Stromal cell of bone marrow (primary cell): ENCODE results near the gene CCDC7.
"Not testable (repeated sequence)": the region's sequence is repeated elsewhere in the genome, so short reads cannot be mapped to it uniquely, and the experiment has no call there.

Experiments
- DNase-seq: peaks from one replicate; pipeline ENCODE4 v3.0.0-alpha.2; 2012; ENCODE audit warnings: low read depth

The CCDC7 gene

DNA sequence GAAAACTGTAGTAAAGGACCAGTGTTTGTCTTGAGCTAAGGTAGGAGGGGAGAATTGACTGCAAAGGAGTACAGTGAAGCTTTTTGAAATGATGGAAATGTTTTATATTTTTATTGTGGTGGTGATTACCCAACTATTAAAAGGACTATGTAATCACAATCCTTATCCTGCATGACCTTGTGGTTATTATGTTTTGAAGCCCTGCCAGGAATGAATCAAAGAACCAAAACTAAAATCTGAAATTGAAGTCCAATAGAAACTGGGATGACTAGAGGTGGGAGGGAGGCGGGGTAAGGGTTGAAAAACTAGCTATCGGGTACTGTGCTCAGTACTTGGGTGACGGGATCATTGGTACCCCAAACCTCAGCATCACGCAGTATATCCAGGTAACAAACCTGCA, 8.2 kb downstream of the CCDC7 start:
- peak; percentile 3 for DNase-seq

DNA sequence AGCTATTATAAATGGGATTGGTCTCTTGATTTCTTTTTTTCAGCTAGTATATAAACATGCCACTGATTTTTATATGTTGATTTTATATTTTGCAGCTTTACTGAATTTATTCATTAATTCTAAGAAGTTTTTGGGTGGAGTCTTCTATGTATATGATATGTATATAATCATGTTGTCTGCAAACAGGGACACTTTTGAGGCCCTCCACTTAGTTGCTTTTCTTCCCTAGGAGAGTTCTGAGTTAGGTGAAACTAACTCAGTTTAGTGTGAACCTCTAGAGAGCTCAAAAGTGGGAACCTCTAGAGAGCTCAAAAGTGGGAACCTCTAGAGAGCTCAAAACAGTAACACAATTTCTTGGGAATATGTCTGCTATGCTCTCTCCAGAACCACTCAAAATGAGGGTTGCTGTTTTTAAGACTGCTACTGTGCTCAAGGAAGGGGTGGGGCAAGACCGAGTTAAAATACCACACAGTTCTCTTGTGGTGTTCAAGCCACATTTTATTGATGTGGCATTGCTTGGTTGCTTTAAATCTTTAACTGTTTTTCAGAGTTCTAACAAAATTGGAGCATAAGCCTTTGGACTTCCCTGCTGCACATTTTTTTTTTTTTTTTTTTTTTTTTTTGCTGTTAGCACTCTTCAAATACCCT, 13.2 kb downstream of the CCDC7 start:
- DNase-seq: no peak

GRCh38 chr10:32461203-32461602, 15.3 kb downstream of the CCDC7 start:
- no peak for DNase-seq

- no peak for DNase-seq
These were observed 25.3 kb downstream of the CCDC7 start for GRCh38 chr10:32471232-32471631.

GRCh38 chr10:32477499-32477898, 31.6 kb downstream of the CCDC7 start:
- DNase-seq: no peak

DNA sequence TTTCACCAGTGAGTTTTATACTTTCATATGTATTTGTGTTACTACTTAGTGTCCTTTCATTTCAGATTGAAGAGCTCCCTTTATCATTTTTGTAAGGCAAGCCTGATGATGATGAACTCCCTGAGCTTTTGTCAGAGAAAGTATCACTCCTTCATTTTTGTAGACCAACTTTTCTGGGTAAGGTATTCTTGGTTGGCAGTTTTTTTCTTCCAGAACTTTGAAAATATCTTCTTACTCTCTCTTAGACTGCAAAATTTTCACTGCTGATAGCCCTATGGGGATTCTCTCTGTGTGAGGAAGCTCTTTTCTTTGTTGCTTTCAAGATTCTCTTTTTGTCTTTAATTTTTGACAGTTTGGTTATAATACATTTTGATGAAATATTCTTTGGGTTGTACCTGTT, 35.7 kb downstream of the CCDC7 start:
- no peak for DNase-seq

GRCh38 chr10:32483019-32483502, 37.1 kb downstream of the CCDC7 start:
- not testable (repeated sequence) for DNase-seq

DNA sequence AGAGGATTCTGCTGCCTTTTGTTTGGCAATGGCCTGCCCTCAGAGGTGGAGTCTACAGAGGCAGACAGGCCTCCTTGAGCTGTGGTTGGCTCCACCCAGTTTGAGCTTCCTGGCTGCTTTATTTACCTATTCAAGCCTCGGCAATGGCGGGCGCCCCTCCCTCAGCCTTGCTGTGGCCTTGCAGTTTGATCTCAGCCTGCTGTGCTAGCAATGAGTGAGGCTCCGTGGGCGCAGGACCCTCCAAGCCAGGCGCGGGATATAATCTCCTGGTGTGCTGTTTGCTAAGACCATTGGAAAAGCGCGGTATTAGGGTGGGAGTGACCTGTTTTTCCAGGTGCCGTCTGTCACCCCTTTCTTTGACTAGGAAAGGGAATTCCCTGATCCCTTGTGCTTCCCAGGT, 42.1 kb downstream of the CCDC7 start:
- DNase-seq: not testable (repeated sequence)

DNA sequence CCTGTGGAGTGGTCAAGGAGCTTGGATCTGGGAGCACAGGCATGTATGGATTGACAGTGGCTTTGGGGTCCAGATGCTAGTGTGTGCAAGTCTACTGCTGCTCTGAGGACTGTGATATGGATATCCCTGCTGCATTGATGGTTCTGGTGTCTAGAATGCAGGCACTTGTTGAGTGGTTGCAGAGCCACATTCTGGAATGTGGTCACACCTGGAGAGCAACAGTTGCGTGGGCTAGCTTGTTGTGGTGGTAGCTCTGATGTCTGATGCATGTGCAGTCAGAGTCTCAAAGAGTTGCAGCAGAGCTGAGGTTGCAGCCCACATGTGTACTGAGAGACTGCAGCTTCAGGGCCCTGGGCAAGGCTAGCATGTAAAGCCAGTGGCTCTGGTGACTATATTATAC, 43.2 kb downstream of the CCDC7 start:
- no peak for DNase-seq

- DNase-seq: no peak
These were observed 44.0 kb downstream of the CCDC7 start for GRCh38 chr10:32489901-32490300.

- DNase-seq: not testable (repeated sequence)
These were observed 48.6 kb downstream of the CCDC7 start for GRCh38 chr10:32494562-32494961.

DNA sequence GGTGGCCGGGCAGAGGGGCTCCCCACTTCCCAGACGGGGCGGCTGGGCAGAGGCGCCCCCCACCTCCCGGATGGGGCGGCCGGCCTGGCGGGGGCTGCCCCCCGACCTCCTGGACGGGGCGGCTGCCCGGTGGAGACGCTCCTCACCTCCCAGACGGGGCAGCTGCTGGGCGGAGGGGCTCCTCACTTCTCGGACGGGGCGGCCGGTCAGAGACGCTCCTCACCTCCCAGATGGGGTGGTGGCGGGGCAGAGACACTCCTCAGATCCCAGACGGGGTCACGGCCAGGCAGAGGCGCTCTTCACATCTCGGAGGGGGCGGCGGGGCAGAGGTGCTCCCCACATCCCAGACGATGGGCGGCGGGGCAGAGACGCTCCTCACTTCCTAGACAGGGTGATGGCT, 54.2 kb downstream of the CCDC7 start:
- DNase-seq: not testable (repeated sequence)

DNA sequence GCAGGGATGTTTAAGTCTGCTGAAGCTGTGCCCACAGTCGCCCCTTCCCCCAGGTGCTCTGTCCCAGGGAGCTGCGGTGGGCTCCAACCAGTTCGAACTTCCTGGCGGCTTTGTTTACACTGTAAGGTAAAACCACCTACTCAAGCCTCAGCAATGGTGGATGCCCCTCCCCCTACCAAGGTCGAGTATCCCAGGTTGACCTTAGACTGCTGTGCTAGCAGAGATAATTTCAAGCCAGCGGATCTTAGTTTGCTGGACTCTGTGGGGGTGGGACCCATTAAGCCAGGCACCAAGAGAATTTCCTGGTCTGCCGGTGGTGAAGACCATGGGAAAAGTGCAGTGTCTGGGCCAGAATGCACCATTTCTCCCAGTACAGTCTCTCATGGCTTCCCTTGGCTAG, 56.0 kb downstream of the CCDC7 start:
- DNase-seq: no peak

DNA sequence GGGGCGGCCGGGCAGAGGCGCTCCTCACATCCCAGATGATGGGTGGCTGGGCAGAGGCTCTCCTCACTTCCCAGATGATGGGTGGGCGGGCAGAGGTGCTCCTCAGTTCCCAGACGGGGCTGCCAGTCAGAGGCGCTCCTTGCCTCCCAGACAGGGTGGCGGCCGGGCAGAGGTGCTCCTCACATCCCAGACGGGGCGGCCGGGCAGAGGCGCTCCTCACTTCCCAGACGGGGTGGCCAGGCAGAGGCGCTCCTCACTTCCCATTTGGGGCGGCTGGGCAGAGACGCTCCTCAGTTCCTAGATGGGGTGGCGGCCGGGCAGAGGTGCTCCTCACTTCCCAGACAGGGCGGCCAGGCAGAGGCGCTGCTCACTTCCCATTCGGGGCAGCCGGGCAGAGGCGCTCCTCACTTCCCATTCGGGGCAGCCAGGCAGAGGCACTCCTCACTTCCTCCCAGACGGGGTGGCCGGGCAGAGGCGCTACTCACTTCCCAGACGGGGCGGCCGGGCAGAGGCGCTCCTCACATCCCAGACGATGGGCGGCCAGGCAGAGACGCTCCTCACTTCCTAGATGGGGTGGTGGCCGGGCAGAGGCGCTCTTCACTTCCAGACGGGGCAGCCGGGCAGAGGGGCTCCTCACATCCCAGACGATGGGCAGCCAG, 60.0 kb downstream of the CCDC7 start:
- DNase-seq: not testable (repeated sequence)

- no peak for DNase-seq
These were observed 65.7 kb downstream of the CCDC7 start for GRCh38 chr10:32511599-32511998.

GRCh38 chr10:32516567-32517495, 70.9 kb downstream of the CCDC7 start:
- no peak for DNase-seq

- DNase-seq: no peak
These were observed 84.3 kb downstream of the CCDC7 start for GRCh38 chr10:32530231-32530630.

GRCh38 chr10:32538256-32538655, 92.3 kb downstream of the CCDC7 start:
- no peak for DNase-seq

GRCh38 chr10:32540691-32541470, 94.9 kb downstream of the CCDC7 start:
- DNase-seq: no peak

DNA sequence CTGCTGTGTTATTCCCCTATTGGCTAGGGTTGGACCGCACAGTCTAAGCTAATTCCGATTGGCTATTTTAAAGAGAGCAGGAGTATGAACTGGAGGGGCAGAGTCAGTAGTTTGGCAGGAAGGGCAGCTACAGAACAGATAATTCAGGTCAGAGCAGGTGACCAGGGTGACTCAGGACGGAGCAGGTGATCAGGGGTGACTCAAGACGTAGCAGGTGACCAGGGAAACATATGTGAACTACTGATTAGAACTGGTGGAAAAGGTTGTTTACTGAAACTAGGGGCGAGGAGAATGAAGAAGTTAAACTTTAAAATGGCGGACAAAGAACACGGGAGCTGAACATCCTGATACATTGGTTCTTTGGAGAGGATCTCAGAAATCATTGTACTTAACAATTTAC, 102.3 kb downstream of the CCDC7 start:
- DNase-seq: no peak

GRCh38 chr10:32556783-32557395, 110.9 kb downstream of the CCDC7 start:
- no peak for DNase-seq
